ENCODE measurements around the gene PIK3CG.

PIK3CG gene

GRCh38 chr7:106858618-106859532 lies 6.2 kb upstream of the PIK3CG start:
- no peak for DNase-seq

- no peak for DNase-seq
Observed at GRCh38 chr7:106862317-106863089, 2.6 kb upstream of the PIK3CG start.

GRCh38 chr7:106863274-106863997 lies 1.6 kb upstream of the PIK3CG start:
- DNase-seq = no peak

GRCh38 chr7:106864298-106865081 lies 592 bp upstream of the PIK3CG start:
- no peak for DNase-seq

GRCh38 chr7:106866298-106867281 lies 1.5 kb downstream of the PIK3CG start:
- no peak for DNase-seq

GRCh38 chr7:106867641-106868351 lies 2.7 kb downstream of the PIK3CG start:
- DNase-seq = no peak

- DNase-seq = no peak
Observed at GRCh38 chr7:106868364-106868763, 3.3 kb downstream of the PIK3CG start.

GRCh38 chr7:106869954-106870353 lies 4.9 kb downstream of the PIK3CG start:
- DNase-seq = no peak

- DNase-seq = no peak
Observed at GRCh38 chr7:106870528-106870927, 5.4 kb downstream of the PIK3CG start.

GRCh38 chr7:106870983-106871410 lies 5.9 kb downstream of the PIK3CG start:
- no peak for DNase-seq

- DNase-seq = no peak
Observed at GRCh38 chr7:106871793-106872571, 6.9 kb downstream of the PIK3CG start.

- DNase-seq = no peak
Observed at GRCh38 chr7:106872763-106873162, 7.7 kb downstream of the PIK3CG start.

- DNase-seq = no peak
Observed at GRCh38 chr7:106874076-106874475, 9.0 kb downstream of the PIK3CG start.

GRCh38 chr7:106875508-106875907 lies 10.4 kb downstream of the PIK3CG start:
- no peak for DNase-seq

- DNase-seq = no peak
Observed at GRCh38 chr7:106878748-106879439, 13.8 kb downstream of the PIK3CG start.

- DNase-seq = no peak
Observed at GRCh38 chr7:106881984-106882383, 16.9 kb downstream of the PIK3CG start.

GRCh38 chr7:106883456-106884026 lies 18.5 kb downstream of the PIK3CG start:
- no peak for DNase-seq

GRCh38 chr7:106885652-106886051 lies 20.6 kb downstream of the PIK3CG start:
- DNase-seq = no peak

- DNase-seq = no peak
Observed at GRCh38 chr7:106887421-106887820, 22.3 kb downstream of the PIK3CG start.

All from activated CD4-positive, alpha-beta T cell treated with anti-CD3 and anti-CD28 coated beads for 1 hour (primary cell).